KOPT-K1 (cell line): ENCODE measurements around the gene RXRA.

Experiments used
- H3K27ac ChIP-seq: fragments of 200-600 bp; sonication (generic); 2 replicates; pipeline ENCODE4 v1.5.1; 2016; ENCODE audit warnings: antibody characterized with exemption, mild to moderate bottlenecking, low read depth, low read length; ENCODE audit not compliant: poor library complexity, severe bottlenecking
- H3K36me3 ChIP-seq: fragments of 200-600 bp; sonication (generic); 2 replicates; pipeline ENCODE4 v1.5.1; 2017; ENCODE audit warnings: antibody characterized with exemption, mild to moderate bottlenecking, low read length, moderate library complexity; ENCODE audit not compliant: insufficient read depth
- H3K9me3 ChIP-seq: fragments of 200-600 bp; sonication (generic); 2 replicates; pipeline ENCODE4 v1.5.1; 2017; ENCODE audit warnings: antibody characterized with exemption, low read length, mild to moderate bottlenecking; ENCODE audit not compliant: insufficient read depth, poor library complexity, severe bottlenecking

The RXRA gene

DNA sequence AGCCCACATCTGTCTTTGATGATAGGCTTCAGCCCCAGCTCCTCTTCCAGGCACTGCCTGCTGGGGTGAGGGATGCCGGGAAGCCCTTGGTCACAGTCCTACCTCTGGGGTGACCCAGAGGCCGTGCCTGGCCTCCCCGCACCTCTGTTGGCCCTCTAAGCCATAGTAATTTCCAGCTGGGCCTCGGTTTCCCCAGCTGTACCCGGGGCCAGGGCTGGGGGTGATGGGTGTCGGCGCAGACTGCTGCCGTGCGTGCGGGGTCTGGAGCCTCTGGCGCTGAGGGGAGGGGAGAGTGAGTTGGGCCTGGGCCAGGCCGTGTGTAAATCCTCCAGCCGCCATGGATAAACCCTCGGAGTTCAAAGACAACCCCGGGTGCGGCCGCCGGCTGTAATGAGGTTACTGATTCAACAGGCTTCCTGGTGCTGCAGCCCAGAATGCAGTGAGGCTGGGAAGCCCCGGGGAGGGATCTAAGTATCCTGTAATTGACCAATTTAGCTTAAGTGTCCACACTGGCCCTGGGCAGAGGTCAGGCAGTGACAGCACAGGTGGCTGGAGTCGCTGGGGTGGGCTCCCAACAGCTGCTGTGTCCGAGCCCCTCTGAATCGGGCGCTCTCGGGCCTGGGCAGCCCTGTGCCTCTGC, 7.1 kb downstream of the RXRA start:
- no peak overlapping the region for H3K27ac ChIP-seq
- H3K36me3 ChIP-seq: no peaks in the 10 kb centered on the region
- no peaks in the 10 kb centered on the region for H3K9me3 ChIP-seq

DNA sequence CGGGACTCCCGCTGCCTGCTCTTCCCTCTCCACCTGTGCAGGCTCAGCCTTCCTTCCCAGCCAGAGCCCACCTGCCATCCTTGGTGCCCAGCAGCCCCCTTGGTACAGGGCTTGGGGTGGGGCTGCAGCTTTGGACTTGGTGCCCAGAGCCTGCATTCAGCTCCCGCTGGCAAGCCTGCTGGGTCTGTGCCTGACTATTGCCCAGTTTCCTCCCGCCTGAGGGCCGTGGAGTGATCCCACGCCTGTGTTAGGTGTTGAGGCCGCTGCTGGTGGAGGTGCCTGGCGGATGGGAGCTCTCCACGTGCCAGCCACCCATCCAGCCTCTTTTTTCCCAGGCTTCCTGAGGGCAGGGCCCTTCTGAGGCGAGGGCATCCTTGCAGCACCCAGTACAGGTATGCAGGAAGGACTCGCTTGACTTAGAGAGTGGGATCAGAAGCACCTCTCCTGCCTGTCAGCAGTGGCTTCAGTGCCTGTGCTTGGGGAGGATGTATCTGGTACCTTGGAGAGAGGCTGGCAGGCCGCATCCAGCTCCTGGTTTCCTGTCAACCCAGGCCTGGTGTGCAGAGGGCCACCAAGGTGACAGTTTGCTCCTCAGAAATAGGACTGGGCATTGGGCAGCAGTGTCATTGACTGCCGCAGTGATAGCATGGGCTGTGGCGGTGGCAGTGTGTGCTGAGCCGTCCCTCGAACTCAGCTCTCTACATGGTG, 7.8 kb downstream of the RXRA start:
- H3K36me3 ChIP-seq: no peaks in the 10 kb centered on the region
- H3K9me3 ChIP-seq: no peaks in the 10 kb centered on the region
- no peak overlapping the region for H3K27ac ChIP-seq

DNA sequence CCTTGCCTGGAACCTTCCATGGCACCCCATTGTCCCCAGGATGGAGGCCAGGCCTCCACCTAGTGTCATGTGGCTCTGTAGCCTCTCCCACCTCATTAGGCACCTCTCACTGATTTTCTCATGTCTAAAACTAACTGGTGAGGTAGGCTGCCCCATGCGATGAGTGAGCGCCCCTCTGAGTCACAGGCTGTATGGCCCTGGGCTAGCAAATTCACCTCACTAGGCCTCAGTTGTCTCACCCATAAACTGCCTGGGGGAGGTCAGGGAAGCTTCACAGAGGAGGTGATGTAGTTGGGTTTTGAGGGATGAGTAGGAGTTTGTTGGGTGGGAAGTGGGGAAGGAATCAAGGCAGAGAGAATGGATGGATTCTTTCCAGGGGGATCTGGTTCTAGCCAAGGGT, 8.8 kb downstream of the RXRA start:
- no peaks in the 10 kb centered on the region for H3K9me3 ChIP-seq
- no peaks in the 10 kb centered on the region for H3K36me3 ChIP-seq
- H3K27ac ChIP-seq: no peak overlapping the region

DNA sequence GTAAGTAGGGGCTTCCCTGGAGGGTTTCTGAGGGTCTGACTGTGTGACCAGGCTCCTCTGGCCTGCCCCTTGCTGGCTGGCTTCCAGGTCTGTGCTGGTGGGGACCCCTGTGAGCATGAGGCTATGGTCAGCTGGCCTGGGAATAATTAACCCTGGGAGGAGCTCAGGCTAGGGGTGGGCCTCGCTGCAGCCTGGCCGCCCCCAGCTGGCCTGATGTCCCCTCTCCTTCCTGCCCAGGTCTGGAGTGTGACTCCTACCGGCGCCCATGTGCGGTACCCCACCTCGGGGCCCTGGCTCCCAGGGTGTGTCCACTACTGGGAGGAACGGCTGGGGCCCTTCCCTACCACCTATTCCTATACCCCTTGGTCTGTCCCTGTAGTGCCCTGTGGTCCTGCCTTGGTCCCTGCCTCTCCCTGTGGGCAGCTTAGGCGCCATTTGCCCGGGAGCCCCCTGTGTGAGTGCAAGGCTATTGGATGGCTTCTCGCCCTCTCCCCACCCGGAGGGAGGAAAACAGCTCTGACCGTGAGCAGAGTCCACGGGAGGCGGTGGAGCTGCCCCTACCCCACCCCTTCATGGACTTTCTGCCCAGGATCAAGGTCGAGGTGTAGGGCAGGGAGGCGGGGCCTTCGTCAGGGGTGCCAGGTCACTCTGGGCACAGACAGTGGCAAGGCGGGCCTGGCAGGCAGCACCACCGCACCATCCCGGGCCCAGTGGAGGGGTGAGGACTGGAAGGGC, 9.4 kb downstream of the RXRA start:
- Histone ChIP-seq H3K27ac (no peak overlapping the region), H3K36me3 (no peaks in the 10 kb centered on the region), H3K9me3 (no peaks in the 10 kb centered on the region)

DNA sequence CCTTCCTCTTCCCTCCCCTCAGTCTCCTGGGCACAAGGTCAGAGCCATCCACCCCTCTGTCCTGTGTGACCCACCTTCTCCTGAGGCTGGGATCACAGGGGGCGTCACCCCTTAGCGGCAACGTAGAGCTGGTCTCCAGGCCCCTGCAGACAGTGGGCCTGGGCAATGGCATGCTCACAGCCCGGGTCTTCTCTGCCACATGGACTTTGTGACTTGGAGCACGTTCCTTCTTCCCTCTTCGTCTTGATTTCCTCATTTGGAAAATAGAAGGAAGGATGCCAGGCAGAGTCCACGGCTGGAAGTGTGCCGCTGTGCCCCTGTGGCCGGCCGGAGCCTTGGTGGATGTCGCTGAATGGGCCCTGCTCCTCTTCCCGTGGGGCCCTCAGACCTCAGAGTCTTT, 10.0 kb downstream of the RXRA start:
- H3K27ac ChIP-seq: no peak overlapping the region
- H3K9me3 ChIP-seq: no peaks in the 10 kb centered on the region
- H3K36me3 ChIP-seq: no peaks in the 10 kb centered on the region

DNA sequence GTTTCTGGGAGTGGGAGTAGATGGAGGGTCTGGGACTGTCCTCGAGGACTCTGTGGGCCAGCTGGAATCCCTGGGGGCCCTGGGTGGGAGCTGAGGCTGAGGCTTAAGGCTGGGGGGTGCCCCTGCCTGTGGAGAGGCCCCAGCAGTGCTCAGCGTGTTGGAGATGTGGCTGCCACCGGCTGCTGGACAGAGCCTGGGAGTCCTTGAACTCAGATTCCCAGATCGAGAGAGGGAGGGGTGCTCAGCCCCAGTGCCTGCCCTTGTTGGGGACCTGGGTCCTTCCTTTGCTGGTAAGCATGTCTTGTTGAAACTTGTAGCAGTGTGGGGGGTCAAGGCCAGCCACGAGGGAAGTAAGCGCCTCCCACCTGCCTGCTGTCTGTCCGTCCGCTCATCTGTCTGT, 10.7 kb downstream of the RXRA start:
- Histone ChIP-seq H3K27ac (no peak overlapping the region), H3K36me3 (no peaks in the 10 kb centered on the region), H3K9me3 (no peaks in the 10 kb centered on the region)

DNA sequence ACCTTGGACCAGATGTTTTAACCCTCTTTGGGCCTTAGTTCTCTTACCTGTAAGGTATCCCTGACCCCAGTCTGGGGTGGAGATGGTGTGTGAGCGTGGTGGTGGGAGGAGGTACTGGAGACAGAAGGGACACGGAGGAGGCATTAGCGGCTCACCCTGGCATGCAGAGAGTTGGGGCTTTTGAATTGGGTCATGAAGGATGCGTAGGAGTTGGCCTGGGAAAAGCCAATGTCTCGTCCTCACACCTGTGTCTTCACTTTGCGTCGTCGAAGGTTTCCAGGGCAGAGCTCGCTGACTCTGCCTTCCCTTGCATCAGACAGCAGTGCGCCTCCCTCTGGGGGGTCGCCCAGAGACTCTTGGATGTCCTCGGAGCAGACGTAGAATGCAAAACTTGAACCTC, 11.2 kb downstream of the RXRA start:
- H3K9me3 ChIP-seq: no peaks in the 10 kb centered on the region

DNA sequence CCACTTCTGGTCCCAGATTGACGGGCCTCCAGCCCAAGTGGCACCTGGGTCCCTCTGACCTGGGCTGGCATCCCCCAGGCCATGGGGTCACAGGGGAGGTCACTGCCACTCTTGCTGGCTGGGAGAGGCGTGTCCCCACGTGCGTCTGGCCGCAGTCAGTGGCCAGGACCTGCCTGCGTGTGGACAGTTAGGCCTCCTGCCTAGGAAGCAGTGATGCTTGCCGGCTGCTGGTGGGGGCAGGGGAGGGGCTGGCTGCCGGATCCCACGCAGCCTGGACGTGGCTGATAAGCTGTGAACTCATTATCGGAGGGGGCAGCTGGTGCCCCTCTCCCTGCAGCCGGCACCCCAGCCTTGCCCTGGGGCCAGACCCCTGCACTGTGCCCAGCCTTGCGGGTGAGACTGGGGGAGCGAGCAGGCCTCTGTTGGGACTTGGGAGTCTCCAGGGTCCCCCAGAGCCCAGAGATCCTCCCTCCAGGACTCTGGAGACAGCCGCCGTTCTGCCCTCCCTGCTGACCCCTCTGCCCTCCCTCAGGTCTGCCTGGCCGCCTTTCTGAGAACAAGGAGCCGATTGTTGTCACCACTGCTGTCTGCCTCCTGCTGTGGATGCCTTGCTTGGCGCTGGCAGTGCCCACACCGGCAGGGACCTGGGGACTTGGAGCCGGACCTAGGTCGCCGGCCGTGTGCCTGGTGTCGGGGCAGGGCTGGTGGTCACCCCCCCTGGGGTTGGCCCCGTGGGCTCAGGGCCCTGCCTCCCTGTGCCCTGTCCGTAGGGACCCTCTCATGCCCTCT, 12.3 kb downstream of the RXRA start:
- Histone ChIP-seq H3K36me3 (no peaks in the 10 kb centered on the region), H3K27ac (no peak overlapping the region), H3K9me3 (no peaks in the 10 kb centered on the region)

More for the DNA sequence above, 11.2 kb downstream of the RXRA start:
- H3K27ac ChIP-seq: no peak overlapping the region
- H3K36me3 ChIP-seq: no peaks in the 10 kb centered on the region

DNA sequence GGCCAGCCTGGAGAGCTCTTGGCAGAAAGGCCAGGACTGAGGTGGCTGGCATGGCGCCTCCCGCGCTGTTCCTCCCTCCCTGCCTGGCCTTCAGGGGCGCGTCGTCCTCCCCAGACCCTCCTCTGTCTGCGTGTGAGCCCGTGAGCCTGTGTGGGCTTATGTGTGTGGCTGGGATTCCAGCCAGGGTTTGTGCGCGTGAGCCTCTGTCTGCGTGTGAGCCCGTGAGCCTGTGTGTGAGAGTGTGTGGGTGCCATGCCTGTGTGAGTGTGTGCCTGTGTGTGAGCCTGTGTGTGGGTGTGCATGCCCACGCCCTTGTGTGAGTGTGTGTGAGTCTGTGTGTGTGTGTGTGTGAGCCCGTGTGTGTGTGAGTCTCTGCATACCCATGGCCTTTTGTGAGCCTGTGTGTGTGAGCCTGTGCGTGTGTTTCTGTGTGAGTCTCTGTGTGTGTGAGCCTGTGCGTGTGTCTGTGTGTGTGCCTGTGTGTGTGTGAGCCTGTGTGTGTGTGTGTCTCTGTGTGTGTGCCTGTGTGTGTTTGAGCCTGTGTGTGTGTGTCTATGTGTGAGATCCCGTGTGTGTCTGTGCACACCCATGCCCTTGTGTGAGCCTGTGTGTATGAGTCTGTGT, 13.0 kb downstream of the RXRA start:
- Histone ChIP-seq H3K9me3 (no peaks in the 10 kb centered on the region), H3K27ac (no peak overlapping the region), H3K36me3 (no peaks in the 10 kb centered on the region)

DNA sequence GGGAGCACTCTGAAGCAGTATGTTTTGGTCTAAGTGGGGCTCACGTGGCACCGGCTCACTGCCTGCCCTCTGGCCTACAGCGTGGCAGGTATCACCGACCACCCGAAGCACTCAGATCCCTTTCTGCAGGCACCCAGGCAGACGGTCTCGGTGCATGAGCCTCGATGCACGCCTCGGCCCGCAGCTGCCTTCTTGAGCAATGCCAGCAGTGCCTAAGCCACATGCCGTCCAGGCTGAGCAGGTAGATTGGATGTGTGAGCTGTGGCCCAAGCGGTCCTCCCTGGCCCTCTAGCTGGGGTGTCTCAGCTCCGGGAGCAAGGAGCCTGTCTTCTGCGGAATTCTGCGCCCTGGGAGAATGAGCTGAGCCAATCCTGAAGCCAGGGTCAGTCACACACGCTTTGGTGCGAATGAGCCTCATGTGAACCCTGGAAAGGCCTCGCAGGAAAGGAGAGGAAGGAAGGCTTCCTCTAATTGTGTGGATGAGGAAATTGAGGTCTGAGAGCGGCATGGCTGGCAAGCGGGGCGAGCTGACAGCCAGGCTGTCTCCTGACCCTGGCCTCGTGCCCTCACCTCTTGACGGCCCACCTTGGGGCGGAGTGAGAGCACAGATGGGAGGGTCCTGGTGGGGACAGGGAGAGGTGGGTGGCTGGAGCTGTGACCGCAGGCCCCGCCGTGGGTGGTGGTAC, 14.4 kb downstream of the RXRA start:
- Histone ChIP-seq H3K36me3 (no peaks in the 10 kb centered on the region), H3K27ac (no peak overlapping the region), H3K9me3 (no peaks in the 10 kb centered on the region)

DNA sequence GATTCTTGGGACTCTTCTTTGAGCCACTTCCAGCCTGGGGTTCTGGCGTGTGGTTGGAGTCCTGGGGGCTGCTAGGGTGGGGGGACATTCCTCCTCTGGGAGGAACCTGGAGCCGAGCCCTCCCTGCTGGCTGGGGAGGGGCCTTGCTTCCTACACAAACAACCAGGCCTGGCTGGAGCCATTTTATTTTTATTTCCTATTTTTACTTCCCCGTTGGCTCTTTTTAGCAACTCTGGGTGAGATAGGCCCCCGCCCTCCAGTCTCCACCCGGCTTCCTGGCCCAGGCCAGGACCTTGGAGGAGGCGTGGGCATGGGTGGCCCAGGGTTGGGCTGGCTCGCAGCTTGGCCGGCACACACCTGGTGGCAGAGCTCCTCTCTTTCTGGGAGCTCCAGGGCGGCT, 15.1 kb downstream of the RXRA start:
- no peaks in the 10 kb centered on the region for H3K36me3 ChIP-seq
- no peak overlapping the region for H3K27ac ChIP-seq
- H3K9me3 ChIP-seq: no peaks in the 10 kb centered on the region

DNA sequence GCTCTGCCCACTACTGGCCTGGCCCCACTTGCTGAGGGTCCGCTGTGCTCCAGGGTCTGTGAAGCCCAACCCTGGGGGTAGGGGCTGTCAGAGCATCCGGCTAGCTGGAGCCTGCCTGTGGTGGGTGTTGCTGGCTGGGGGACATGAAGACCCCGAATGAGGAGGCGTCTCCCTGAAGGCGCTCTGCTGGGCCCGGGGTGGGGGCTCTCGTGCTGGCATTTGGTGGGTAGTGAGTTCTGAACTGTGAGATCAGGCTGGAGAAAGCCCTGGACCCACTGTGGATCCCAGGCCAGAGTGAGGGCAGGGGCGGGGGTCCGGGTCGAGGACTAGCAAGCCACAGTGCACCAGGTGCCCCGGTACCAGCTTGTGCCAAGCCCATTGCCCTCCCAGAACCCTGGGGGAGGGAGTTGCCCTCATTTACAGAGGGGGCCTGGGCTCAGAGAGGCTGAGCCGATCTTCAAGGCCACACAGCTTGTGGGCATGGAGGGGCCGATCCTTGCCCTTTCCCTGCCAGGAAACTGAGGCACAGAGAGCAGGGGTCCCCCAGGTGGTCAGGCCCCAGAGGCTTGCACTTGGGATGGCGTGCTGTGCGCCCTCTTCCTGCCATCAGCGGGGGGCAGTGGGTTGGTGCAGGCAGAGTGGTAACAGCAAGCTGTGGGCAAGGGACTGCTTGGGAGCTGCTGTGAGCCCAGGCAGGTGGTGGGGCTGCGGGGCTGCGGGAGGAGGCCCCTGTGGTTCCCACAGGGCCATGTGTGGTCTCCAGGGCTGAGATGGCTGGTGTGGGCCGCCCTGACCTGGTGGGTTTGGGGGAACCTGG, 15.9 kb downstream of the RXRA start:
- Histone ChIP-seq H3K27ac (no peak overlapping the region), H3K9me3 (no peaks in the 10 kb centered on the region), H3K36me3 (no peaks in the 10 kb centered on the region)

DNA sequence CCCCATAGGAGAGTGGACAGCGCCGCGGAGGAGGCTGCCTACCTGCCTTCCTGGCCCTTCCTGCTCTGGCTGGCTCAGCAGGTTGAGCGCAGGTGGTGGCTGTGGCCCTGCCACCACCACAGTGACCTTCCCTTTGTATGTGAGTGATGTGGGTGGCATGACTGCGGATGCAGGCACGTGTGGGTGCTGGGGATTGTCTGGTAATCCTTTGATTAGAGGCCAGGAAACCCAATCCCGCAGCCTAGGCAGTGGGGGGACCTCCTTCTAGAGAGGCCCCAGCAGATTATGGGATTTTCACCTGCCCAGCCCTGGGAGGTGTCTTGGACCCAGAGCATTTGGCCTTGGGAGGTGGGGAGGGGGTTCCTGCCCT, 16.5 kb downstream of the RXRA start:
- H3K9me3 ChIP-seq: no peaks in the 10 kb centered on the region
- H3K36me3 ChIP-seq: no peaks in the 10 kb centered on the region
- H3K27ac ChIP-seq: no peak overlapping the region

DNA sequence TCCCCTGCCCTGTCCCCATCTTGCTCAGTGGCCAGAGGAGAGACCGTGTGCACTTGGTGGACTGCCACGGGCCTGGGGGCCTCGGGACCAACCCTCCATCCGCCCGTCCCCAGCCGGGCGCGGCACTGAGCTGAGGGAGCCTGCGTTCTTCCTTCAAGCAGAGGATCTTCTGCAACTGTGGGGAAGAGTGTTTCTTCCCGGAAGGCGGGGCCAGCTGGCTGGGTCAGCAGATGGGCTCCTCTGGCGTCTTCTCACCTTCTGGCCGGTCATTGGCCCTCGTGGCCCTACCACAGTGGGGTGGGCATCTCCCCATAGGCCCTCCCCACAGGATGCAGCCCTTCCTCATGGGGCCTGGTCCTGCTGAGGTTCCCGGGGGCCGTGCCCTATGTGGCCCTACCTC, 17.4 kb downstream of the RXRA start:
- H3K36me3 ChIP-seq: no peaks in the 10 kb centered on the region
- H3K9me3 ChIP-seq: no peaks in the 10 kb centered on the region
- no peak overlapping the region for H3K27ac ChIP-seq
